ENCODE measurements around the gene OR2F1.

- TF ChIP-seq CTCF (conservative IDR thresholded peaks at IDR 0.05 in 1 of 2, IDR thresholded peaks at IDR 0.05 in 1 of 2; ENCODE audit: low read depth in 1 of 2, low read length in 2 of 2) (no peak), EZH2 (IDR thresholded peaks at IDR 0.05; ENCODE audit: low read length, missing control alignments) (no peak)
Measured at GRCh38 chr7:143934526-143935325, 19.9 kb upstream of the OR2F1 start, which contains the start of gene OR2F2.

Data from fibroblast of lung (primary cell).